Left cardiac atrium (tissue), 4 donors: ENCODE data around the gene ADGRB2. TPM values are rescaled to one million over a fixed set of nuclear protein-coding genes. Genes with fewer than 3 reads are reported as not detected.

Source experiments
- ATAC-seq, 2 donors: fragments of 200-7000 bp; cut with Tn5 transposase; one replicate each; pipeline ENCODE4 v1.9.1; 2020; ENCODE audit warnings: mild to moderate bottlenecking in 2 of 2, moderate library complexity in 2 of 2
- DNase-seq: peaks from one replicate; pipeline ENCODE4 v3.0.0-alpha.2; 2020
- intact Hi-C, 2 donors: fragments of 100-400 bp; cut with DNase I; formaldehyde crosslinking; loops; one replicate each; pipeline versions ENCODE4 v1.14.1 to v1.15.1; 2022 to 2023
- total RNA-seq, 2 donors: library from RNA; stranded (reverse); fragmentation: NEBNext Ultra II Directional; extraction: Animal tissue kit (Norgen Biotek cat#: 25700); gene quantifications; one replicate each; pipeline ENCODE4 v1.2.1, GENCODE V29; 2021
- donor health status: DM: no; HTN: yes; CAD: no.
- donor health status: DM: no; HTN: yes; CAD: no; lungs with severe emphysema.
- donor health status: DM: yes; HTN: yes; CAD: no.
- donor health status: Dilated cardiomyopathy.

The ADGRB2 gene
- total RNA-seq, 2 donors from 2014 or later: 14.0 to 18.7 TPM

DNA sequence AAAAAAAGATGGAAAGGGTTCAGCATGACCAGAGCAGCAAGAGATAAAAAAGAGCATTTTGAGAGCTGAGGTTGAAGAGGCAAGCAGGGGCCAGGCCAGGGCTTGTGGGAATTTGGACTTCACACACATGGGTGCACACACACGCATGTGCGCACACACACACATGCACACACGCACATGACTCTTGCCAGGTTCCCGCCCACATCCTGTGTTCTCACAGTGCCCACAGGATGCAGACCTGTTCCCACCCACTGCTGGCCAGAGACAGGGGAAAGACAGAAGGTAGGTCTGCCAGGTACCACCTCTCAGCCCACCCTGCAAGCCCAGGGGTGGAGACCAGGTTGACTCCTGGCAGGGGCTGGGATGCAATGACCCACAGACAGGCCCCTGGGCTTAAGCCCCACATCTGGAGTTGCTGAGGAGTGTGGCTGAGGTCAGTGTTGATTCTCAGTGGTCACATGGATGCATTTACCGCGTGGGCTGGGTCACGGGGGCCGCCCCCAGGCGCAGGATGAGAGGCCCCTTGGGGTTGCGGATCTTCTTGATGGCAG is 64.7 kb downstream of the ADGRB2 start:
- DNase-seq: no peak
- intact Hi-C loops: no loop called here
- ATAC-seq: no peak

DNA sequence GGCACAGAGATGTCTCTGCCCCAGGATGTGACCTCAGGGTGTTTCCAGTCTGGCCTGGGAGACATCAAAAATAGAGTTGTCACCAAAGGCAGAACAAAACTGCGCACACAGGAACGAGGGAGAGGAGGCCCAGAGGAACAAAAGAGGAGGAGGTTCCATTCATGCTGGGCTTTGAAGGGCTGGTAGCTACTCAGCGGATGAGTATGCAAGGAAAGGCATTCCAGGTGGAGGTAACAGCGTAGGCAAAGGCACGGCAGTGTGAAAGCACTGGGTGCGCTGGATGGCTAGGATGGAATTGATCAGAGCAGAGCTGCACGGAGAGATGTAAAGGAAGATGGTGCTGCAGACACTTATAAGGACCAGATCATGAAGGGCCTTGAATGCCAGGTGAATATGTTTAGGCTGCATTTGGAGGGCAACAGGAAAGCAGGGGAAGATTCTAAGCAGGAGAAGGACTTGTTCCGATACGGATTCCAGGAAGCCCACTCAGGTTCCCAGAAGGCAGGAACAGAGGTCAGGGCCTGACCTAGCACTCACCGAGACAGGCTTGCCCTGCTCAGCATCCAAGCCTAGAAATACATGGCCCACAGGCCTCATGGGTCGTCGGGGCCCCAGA is 66.7 kb downstream of the ADGRB2 start:
- DNase-seq (no peak), ATAC-seq (no peak)
- intact Hi-C loops: no loop called here

DNA sequence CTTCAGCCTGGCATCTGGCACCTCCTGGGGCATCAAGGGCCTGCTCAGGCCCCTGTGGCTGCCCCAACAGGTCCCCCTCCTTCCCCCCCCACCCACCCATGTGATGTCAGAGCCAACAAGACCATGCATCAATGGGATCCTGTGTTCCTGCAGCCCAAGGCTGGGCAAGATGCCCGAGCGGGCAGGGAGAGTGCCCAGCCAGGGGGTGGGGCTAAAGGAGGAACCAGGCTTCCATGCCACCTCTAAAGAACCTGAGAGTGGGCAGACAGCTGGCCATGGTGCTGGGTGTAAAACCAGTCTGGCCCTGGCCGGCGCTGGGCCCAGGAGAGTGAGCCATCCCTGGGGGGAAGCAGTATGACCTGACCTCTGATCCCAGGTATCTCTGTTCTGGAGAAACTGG is 67.9 kb downstream of the ADGRB2 start:
- peak in 1 of 2 donors; percentile 9 for ATAC-seq
- no peak for DNase-seq
- intact Hi-C loops: no loop called here

DNA sequence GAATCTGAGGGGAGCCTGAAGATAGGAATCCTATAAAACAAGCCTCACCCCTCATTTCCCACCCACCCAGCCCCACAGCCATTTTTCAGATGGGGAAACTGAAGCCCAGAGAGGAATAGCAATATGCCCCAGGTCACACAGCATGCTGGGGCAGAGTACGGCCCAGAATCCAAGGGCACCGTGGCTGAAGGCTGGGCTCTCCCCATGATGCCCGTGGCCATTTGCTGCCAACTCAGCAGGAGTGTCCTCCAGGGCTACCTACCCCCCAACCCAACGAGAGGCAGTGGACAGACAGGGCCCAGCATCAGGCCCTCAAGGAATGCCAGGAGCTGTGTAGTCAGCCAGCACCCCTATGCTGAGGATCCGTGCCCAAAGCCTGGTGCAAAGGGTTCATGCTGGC is 68.8 kb downstream of the ADGRB2 start:
- DNase-seq: no peak
- intact Hi-C loops: no loop called here
- ATAC-seq: no peak

DNA sequence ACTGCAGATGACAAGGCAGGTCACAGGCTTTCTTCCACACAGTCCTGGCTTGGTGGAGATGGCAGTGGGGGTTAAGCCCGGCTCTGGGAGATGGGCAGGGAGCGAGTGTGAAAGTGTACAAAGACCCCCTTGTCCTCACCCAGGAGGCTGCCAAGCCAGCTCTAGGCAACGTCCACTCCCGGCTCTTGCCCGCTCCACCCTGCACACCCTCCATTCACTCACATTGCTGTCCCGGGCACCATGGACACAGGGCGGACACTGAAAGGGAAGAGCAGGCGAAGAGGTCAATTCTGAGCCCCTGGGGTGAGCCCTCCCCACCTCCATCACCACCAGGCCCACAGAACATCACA is 69.2 kb downstream of the ADGRB2 start:
- intact Hi-C loops: no loop called here
- ATAC-seq: peak in 1 of 2 donors; percentile 5
- no peak for DNase-seq

- ATAC-seq: no peak
- intact Hi-C loops: no loop called here
These were observed 69.8 kb downstream of the ADGRB2 start for GRCh38 chr1:31694069-31694963.

DNA sequence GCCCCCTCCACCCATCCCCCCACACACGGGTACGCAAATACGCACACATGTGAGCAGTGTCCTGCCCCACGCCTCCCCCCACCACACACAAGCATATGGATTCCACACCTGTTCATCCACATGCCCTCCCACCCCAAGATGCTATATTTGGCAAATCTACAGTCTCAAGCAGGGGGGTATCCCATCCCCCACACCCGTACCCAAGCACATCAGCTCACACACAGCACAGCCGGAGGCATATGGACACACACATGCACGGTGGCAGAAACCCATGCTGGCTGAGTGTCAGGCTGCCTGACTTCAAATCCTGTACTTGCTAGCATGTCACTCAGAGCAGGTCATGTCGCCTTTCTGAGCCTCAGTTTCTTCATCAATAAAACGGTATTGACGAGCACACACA is 70.9 kb downstream of the ADGRB2 start:
- no peak for DNase-seq
- ATAC-seq: no peak
- intact Hi-C loops: no loop called here

More at GRCh38 chr1:31694069-31694963, 69.8 kb downstream of the ADGRB2 start:
- no peak for DNase-seq

GRCh38 chr1:31691951-31692350 is 72.2 kb downstream of the ADGRB2 start:
- intact Hi-C loops: no loop called here
- no peak for DNase-seq
- ATAC-seq: no peak

GRCh38 chr1:31691446-31691845 is 72.7 kb downstream of the ADGRB2 start:
- ATAC-seq: no peak
- DNase-seq: no peak
- intact Hi-C loops: no loop called here

DNA sequence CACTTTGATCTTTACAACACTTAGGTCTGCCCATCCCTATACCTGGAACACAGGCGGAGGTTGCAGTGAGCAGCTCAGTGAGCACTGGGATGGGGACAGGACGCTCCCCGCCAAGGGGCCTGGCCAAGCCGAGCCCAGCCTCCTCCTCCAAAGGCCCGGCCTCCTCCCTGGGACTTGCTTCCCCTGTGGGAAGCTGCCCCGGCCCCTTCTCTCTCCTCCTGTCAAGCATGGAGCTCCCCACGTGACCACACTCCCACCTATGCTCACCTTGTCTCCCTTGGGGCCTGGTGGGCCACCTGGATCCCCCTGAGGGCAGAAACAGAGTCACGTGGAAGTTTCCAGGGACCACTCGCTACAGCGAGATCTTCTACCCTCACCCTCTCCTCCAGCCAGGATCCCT is 73.2 kb downstream of the ADGRB2 start:
- intact Hi-C loops: no loop called here
- no peak for ATAC-seq
- DNase-seq: no peak

DNA sequence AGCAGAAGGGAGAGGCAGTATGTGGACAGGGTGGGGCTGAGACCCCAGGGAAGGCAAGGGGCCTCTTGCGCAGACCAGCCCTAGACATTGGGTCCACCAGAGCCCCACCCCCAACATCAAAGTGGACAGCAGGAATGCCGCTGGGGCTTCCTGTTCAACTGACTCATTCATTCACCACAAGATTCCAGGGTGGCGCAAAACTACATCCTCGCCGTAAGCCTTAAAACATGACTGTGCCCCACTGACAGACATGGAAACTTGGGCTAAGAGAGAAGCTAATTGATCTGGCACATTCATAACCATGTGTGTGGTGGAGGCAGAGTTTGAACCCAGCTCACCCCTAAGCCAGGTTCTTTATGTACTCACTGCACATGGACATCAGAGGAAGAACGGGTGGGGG is 74.3 kb downstream of the ADGRB2 start:
- DNase-seq (no peak), ATAC-seq (no peak)
- intact Hi-C loops: no loop called here

DNA sequence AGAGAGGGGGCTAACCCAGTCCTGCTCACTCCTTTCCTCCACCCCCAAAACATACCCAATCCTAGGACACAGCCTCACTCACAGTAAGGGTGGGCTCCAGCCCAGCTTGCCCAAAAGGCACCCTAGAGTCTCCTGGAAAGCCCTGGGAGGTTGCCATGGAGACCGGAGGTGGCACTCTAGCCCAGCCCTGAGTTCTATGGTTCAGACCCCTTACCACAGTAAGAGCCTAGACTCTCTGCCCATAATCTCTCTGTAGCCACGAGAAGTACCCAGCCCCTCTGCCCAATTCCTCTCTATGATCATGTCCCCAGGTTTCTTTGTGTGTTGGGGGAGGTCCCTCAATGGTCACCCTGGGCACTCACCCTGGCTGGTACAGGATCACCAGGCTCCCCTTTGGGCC is 74.8 kb downstream of the ADGRB2 start:
- intact Hi-C loops: no loop called here
- ATAC-seq (no peak), DNase-seq (no peak)

DNA sequence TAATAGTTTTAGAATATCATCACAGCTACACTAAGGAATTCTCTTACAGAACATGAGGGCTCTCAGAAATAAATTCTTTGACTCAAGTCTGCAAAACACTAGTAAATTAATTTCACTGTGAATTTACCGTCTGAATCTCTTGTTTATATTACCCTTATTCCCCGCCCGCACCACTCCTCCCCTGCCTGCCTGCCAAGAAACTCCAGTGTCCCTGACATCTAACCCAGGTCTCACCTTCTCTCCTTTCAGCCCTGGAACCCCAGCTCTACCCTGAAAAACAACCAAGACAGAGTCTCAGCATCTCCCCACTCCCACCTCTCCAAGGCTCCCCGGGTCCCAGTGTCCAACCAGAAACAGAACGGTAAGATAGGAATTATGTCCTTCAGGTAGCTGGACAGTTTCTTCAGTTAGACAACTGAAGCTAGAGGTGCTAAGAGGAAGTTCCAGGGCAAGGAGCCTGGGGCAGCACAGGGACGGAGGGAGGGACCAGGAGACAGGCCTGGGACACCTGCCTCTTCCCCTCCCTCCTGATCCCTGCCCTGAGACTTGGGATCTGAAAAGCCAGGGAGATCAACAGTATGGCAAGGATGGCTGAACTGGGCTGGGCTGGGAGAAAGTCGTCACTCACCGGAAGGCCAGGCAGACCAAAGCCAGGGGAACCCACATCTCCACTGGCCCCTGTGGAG is 75.8 kb downstream of the ADGRB2 start:
- intact Hi-C loops: no loop called here
- ATAC-seq (no peak), DNase-seq (no peak)

GRCh38 chr1:31687601-31688000 is 76.5 kb downstream of the ADGRB2 start:
- intact Hi-C loops: no loop called here
- DNase-seq (no peak), ATAC-seq (no peak)

DNA sequence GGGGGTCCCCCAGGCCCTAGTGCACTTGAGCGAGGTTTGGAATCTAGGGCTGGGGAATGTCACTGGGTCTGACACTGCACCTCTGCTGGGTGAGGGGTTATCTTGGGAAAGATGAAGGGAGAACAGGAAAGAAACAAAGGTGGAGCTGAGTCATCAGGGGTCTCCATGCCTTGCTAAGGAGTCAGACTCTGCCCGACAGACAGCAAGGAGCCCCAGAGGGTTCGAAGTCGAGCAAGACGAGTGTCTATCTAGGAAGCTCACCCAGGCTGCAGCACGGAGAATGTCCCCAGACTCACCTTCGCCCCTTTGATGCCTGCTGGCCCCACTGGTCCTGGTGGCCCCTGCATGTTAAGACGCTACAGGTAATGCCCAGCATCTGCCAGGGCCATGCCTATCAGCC is 78.3 kb downstream of the ADGRB2 start:
- no peak for DNase-seq
- intact Hi-C loops: no loop called here
- ATAC-seq: no peak

DNA sequence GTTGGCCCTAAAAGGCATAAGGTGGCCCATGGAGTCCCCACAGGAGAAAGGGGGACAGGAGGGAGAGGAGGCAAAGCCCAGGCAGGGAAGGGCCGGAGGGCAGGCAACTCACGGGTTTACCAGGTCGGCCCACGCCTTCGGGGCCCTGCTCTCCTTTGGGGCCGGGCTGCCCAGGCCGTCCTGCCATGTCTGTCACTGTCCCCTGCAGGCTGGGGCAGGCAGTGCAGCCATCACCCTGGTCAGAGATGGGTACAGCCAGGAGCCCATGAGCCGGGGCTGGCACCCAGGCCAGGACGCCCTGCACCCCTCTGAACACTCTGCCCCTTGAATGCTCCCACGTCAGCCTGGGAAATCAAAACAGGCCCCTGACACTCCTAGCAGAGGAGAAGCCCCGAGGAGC is 80.1 kb downstream of the ADGRB2 start:
- ATAC-seq (peak in 1 of 2 donors; percentile 12), DNase-seq (no peak)
- intact Hi-C loops: no loop called here

DNA sequence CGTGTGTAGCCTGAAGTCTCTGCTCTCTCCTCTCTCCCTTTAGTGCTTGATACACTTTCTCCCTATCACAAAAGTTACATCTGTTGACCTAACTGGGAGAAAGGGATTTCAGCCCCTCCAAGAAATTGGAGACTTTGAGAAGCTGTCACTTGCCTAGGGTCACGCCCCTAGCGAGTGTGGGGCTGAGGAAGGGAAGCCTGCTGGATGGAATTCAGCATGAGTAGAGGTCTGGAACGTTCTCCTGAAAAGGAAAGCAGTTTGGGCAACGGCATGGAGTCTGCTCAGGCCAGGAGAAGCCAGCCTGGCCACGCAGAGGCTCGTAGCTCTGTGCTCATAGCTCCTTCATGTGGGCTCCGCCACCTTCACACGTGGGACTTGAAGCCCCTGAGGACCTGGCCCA is 82.7 kb downstream of the ADGRB2 start:
- intact Hi-C loops: no loop called here
- no peak for DNase-seq
- peak in 1 of 2 donors; percentile 58 for ATAC-seq

DNA sequence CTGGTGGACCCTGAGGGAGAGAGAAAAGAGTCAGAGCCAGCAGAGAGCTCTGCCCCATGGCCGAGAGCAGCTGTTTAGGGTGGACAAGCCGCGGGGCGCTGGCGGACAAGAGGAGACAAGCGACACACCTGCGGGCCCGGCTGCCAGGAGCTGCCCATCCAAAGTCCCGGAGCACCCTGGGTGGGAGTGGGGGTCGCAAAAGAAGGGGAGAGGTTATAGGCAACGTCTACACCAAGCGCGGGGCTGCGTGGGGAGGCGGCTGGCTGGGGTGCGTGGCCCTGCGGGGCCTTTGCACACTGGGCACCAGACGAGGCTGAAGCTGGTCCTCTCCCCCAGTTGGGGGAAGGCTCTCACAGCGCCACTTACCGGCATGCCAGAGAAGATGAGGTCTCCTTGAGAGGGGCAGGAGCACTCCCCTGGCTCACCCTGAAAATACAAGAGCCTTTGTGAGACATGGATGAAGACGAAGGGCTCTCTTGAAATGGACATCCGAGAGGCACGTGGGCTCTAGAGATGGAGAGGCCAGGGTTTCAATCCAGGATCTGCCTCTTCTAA is 84.4 kb downstream of the ADGRB2 start:
- DNase-seq: no peak
- ATAC-seq: no peak
- intact Hi-C loops: no loop called here

DNA sequence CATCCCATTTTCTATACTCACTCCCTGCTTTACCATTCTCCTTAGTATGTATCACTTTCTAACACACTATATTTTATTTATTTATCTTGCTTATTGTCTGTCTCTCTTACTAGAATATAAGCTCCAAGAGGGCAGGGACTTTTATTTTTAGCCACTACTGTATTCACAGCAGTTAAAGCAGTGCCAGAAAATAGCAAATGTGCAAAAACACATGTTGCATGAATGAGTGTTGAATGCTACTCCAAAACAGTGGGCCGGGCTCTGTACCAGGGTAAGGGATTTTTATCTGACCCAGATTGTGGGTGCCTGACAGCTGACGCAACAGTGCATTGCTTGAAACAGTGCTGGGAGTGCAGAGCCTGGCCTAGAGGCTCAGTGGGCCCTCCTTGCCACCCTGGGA is 85.0 kb downstream of the ADGRB2 start:
- intact Hi-C loops: no loop called here
- ATAC-seq: no peak
- DNase-seq: no peak

DNA sequence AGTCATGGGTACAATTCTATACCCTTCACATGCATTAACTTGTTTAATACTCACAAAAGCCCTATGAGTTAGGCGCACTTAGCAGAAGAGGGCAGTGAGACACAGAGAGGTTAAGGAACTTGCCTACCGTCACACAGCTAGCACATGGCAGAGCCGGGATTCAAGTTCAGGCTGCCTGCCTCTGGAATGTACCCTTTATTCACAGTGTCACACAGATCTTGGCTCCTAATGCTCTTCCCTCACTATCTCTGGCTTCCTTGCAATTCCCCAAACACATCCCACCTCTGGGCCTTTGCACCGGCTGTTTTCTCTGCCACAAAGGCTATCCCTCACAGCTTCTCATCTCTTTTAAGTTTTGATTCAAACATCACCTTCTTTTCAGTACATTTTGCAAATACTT is 85.5 kb downstream of the ADGRB2 start:
- DNase-seq (no peak), ATAC-seq (no peak)
- intact Hi-C loops: no loop called here
